ENCODE results near the gene NPFFR1.

Gene NPFFR1

DNA sequence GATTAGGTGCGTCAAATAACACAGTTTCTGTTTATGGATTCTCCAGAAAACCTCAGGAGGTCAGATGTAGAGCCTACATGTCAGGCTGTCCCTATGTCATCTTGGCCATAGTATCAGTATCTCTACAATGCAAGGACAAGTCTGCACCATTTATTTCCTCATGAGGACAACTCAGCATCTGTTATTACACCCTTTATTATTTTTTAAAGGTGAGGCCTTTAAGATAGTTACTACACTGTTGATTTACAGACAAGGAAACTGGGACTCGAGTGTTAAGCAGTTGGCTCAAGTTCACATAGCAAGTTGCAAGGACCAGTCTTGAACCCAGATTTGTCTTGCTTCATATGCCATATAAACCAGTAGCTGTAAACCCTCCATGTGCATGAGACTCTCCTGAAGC lies 27.3 kb downstream of the NPFFR1 start:
- Histone ChIP-seq H3K9ac (ENCODE audit: insufficient read length, low read depth) (no peak overlapping the region), H3K4me3 (ENCODE audit: insufficient read length, low read depth) (no peak overlapping the region), H3K9me3 (ENCODE audit: insufficient read depth, low read length) (no peaks in the 10 kb centered on the region), H3K4me1 (ENCODE audit: insufficient read depth, insufficient read length) (peaks cover 3% of the 10 kb centered on the region), H3K27me3 (ENCODE audit: insufficient read depth, insufficient read length) (no peaks in the 10 kb centered on the region), H3K36me3 (ENCODE audit: insufficient read depth, insufficient read length, low read length) (no peaks in the 10 kb centered on the region)
- TF ChIP-seq SUZ12 (IDR thresholded peaks at IDR 0.05; ENCODE audit: extremely low read depth, insufficient read depth, insufficient read length) = no peak
- TF ChIP-seq ZNF274 (IDR thresholded peaks at IDR 0.05; ENCODE audit: low read depth, low read length) = no peak
- TF ChIP-seq YY1 (IDR thresholded peaks at IDR 0.05; ENCODE audit: insufficient read depth, insufficient read length) = no peak
- no peak for DNase-seq (ENCODE audit: low read depth, low spot score)

DNA sequence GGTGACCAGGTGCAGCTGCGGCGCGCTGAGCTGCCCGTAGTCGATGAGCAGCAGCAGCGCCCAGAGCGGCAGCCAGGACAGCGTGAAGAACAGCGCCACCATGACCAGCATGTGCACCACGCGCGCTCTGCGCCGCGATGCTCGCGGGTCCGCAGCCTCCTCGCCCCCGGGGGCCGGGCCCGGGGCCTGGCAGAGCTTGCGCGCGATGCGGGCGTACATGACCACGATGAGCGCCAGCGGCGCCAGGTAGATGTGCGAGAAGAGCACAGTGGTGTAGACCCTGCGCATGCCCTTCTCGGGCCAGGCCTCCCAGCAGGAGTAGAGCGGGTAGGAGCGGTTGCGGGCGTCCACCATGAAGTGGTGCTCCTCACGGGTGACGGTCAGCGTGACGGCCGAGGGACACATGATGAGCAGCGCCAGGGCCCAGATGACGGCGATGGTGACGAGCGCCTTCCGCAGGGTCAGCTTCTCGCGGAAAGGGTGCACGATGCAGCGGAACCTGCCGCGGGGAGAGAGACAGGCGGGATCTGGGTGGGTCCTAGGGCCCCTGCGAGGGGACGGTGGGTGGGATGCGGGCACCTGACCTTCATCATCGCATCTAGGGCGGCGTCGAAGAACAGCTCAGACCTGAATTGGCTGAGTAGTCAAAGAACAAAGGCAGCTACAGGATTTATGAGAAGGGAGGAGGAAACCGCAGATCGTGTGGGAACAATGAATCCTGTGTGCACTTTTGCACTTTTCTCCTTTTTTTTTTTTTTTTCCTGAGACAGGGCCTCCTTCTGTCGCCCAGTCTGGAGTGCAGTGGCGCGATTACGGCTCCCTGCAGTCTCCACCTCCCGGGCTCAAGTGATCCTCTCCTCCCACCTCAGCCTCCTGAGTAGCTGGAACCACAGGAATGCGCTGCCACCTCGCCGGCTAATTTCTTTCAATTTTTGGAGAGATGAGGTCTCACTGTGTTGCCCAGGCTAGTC lies 28.2 kb downstream of the NPFFR1 start:
- TF ChIP-seq YY1 (IDR thresholded peaks at IDR 0.05; ENCODE audit: insufficient read depth, insufficient read length) = no peak
- Histone ChIP-seq H3K9me3 (ENCODE audit: insufficient read depth, low read length) (no peaks in the 10 kb centered on the region), H3K4me1 (ENCODE audit: insufficient read depth, insufficient read length) (peaks cover 3% of the 10 kb centered on the region), H3K4me3 (ENCODE audit: insufficient read length, low read depth) (no peak overlapping the region), H3K27me3 (ENCODE audit: insufficient read depth, insufficient read length) (no peaks in the 10 kb centered on the region), H3K9ac (ENCODE audit: insufficient read length, low read depth) (no peak overlapping the region), H3K36me3 (ENCODE audit: insufficient read depth, insufficient read length, low read length) (no peaks in the 10 kb centered on the region)
- DNase-seq (ENCODE audit: low read depth, low spot score) = no peak

DNA sequence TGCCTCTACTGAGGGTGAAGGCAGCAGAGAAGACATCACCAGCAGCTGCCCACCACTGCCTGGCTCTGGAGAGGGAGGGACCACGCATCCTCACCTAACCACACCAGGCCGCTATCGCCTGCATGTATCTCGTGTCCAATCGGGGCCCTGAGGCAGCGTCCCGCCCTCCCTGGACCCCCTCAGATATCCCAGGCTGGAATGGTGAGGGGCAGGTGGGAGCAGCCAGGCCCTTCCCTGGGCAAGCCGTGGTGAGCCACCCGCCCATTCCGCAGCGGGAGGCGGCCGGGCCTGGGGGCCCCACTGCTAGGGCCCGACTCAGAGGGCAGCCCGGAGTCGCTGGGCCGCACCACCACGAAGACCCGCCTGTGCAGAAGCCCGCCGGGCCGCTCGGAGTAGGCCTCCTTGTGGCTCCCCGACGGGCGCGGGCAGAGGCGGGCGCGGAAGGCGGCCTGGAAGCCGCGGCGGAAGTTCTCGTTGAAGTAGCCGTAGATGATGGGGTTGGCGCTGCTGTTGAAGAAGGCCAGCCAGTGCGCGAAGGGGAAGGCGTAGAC lies 29.0 kb downstream of the NPFFR1 start:
- DNase-seq (ENCODE audit: low read depth, low spot score) = no peak
- Histone ChIP-seq H3K4me3 (ENCODE audit: insufficient read length, low read depth) (no peak overlapping the region), H3K27me3 (ENCODE audit: insufficient read depth, insufficient read length) (no peaks in the 10 kb centered on the region), H3K36me3 (ENCODE audit: insufficient read depth, insufficient read length, low read length) (no peaks in the 10 kb centered on the region), H3K9me3 (ENCODE audit: insufficient read depth, low read length) (no peaks in the 10 kb centered on the region), H3K4me1 (ENCODE audit: insufficient read depth, insufficient read length) (peaks cover 3% of the 10 kb centered on the region), H3K9ac (ENCODE audit: insufficient read length, low read depth) (no peak overlapping the region)
- no peak for TF ChIP-seq YY1 (IDR thresholded peaks at IDR 0.05; ENCODE audit: insufficient read depth, insufficient read length)
- TF ChIP-seq ZNF274 (IDR thresholded peaks at IDR 0.05; ENCODE audit: low read depth, low read length) = no peak
- no peak for TF ChIP-seq SUZ12 (IDR thresholded peaks at IDR 0.05; ENCODE audit: extremely low read depth, insufficient read depth, insufficient read length)

DNA sequence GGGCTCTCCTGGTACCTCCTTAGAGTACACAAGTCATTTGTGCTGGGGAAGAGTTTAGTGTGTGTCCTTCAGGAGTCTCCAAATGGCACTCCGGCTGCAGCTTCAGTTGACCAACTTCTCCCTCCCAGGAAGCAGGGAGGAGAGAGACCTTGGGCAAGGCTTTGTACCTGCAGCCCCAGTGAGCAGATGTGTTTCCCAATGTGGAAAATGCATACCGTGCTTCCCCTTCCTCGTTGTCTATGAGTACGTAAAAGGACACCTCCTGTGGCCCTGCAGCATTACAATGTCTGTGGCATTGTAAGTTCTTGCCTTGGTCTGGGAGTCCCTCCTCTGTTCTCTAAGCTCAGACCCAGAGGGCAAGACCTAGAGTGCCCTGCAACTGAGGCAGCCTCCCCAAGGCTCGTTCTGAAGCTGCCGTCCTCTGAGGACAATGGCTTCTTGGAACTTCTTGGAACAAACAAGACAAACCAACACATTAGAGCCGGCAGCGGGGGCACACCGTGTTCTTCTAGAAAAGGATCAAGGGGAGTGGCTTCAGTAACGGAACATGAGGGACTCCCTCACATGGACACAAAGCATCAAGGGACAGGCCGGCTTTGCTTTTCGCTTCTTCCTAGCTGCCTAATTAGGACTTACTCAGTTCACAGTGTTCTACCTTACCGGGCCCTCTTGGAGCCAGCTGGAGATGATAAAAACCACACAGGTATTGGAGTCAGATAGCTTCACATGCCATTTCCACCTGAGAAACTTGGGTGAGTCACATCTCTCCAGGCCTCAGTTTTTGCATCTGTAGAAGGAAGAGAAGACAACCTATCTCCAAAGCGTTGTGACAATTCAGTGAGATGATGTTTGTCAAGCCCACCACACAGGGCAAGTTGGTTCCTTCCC lies 29.7 kb downstream of the NPFFR1 start:
- TF ChIP-seq YY1 (IDR thresholded peaks at IDR 0.05; ENCODE audit: insufficient read depth, insufficient read length) = no peak
- no peak for TF ChIP-seq SUZ12 (IDR thresholded peaks at IDR 0.05; ENCODE audit: extremely low read depth, insufficient read depth, insufficient read length)
- no peak for TF ChIP-seq ZNF274 (IDR thresholded peaks at IDR 0.05; ENCODE audit: low read depth, low read length)
- H3K4me3 ChIP-seq (ENCODE audit: insufficient read length, low read depth) = no peak overlapping the region
- no peak for DNase-seq (ENCODE audit: low read depth, low spot score)

DNA sequence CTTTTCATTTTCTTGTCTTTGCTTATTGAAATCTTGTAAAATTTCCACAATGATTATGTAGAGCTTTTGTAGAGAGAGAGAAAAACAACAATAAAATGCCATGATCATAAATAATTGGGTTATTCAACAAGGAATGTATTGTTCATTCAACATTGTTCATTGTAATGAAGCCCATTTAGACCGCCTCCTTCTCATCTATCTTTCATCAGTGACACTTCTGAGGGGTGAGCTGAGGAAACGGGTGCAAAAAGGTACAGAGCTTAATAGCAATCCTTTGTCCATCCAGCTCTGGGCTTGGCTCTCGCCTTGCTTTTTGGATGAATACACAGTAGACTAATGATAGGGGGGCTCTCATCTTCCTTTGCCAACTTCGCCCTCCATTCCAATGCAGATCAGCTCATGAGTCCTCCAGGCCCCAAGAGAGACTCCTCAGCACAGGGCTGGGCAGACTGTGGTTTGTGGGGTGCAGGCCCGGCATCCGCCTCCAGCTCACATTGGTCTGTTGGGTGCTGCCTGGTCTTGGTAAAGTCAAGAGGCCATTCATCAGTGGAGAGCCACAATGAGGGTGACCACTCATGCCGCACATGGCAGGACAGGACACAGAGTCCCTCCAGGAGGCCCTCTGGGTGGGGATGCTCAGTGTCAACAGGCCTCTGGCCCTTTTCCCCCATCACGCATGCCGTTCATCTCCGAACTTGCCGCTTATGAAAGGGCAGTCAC lies 32.7 kb downstream of the NPFFR1 start:
- Histone ChIP-seq H3K27me3 (ENCODE audit: insufficient read depth, insufficient read length) (no peaks in the 10 kb centered on the region), H3K4me1 (ENCODE audit: insufficient read depth, insufficient read length) (peaks cover 3% of the 10 kb centered on the region), H3K4me3 (ENCODE audit: insufficient read length, low read depth) (no peak overlapping the region), H3K36me3 (ENCODE audit: insufficient read depth, insufficient read length, low read length) (no peaks in the 10 kb centered on the region), H3K9me3 (ENCODE audit: insufficient read depth, low read length) (no peaks in the 10 kb centered on the region), H3K9ac (ENCODE audit: insufficient read length, low read depth) (no peak overlapping the region)
- DNase-seq (ENCODE audit: low read depth, low spot score) = no peak
- TF ChIP-seq ZNF274 (IDR thresholded peaks at IDR 0.05; ENCODE audit: low read depth, low read length) (no peak), SUZ12 (IDR thresholded peaks at IDR 0.05; ENCODE audit: extremely low read depth, insufficient read depth, insufficient read length) (no peak), YY1 (IDR thresholded peaks at IDR 0.05; ENCODE audit: insufficient read depth, insufficient read length) (no peak)

More for the DNA sequence above, 29.7 kb downstream of the NPFFR1 start:
- no peak overlapping the region for H3K9ac ChIP-seq (ENCODE audit: insufficient read length, low read depth)
- H3K36me3 ChIP-seq (ENCODE audit: insufficient read depth, insufficient read length, low read length) = no peaks in the 10 kb centered on the region
- no peaks in the 10 kb centered on the region for H3K27me3 ChIP-seq (ENCODE audit: insufficient read depth, insufficient read length)
- peaks cover 3% of the 10 kb centered on the region for H3K4me1 ChIP-seq (ENCODE audit: insufficient read depth, insufficient read length)
- no peaks in the 10 kb centered on the region for H3K9me3 ChIP-seq (ENCODE audit: insufficient read depth, low read length)

GRCh38 chr10:70247360-70247759 lies 36.4 kb downstream of the NPFFR1 start:
- no peak for DNase-seq (ENCODE audit: low read depth, low spot score)
- H3K27me3 ChIP-seq (ENCODE audit: insufficient read depth, insufficient read length) = no peaks in the 10 kb centered on the region
- TF ChIP-seq YY1 (IDR thresholded peaks at IDR 0.05; ENCODE audit: insufficient read depth, insufficient read length) (no peak), SUZ12 (IDR thresholded peaks at IDR 0.05; ENCODE audit: extremely low read depth, insufficient read depth, insufficient read length) (no peak), ZNF274 (IDR thresholded peaks at IDR 0.05; ENCODE audit: low read depth, low read length) (no peak)
- no peak overlapping the region for H3K9ac ChIP-seq (ENCODE audit: insufficient read length, low read depth)
- no peak overlapping the region for H3K4me3 ChIP-seq (ENCODE audit: insufficient read length, low read depth)
- H3K4me1 ChIP-seq (ENCODE audit: insufficient read depth, insufficient read length) = no peaks in the 10 kb centered on the region
- H3K36me3 ChIP-seq (ENCODE audit: insufficient read depth, insufficient read length, low read length) = no peaks in the 10 kb centered on the region
- no peaks in the 10 kb centered on the region for H3K9me3 ChIP-seq (ENCODE audit: insufficient read depth, low read length)
